GM23338 (cell line): Measurements from ENCODE around the gene GSN. TPM values are rescaled to one million over a fixed set of nuclear protein-coding genes. Genes with fewer than 3 reads are reported as not detected.
A peak's percentile ranks its signal among the peaks of the same experiment; 100 is the strongest.

ENCODE experiments used
- ATAC-seq: fragments of 200-7000 bp; cut with Tn5 transposase; 3 replicates; pipeline ENCODE4 v1.9.1; 2020
- DNase-seq: peaks from one replicate; pipeline ENCODE4 v3.0.0-alpha.2; 2015; ENCODE audit warnings: low spot score
- H2AFZ ChIP-seq: fragments of 200-600 bp; sonication (generic); 2 replicates; pipeline ENCODE4 v1.8.0; 2016; ENCODE audit warnings: antibody characterized with exemption, mild to moderate bottlenecking, moderate library complexity
- H3F3A ChIP-seq: fragments of 200-600 bp; sonication (generic); replicated peaks from 2 replicates; pipeline ENCODE4 v1.8.0; 2017; ENCODE audit warnings: antibody characterized with exemption, mixed run types, low read depth
- H3K27ac ChIP-seq: fragments of 200-600 bp; sonication (generic); 2 replicates; pipeline ENCODE4 v1.6.1; 2016; ENCODE audit warnings: low read depth
- H3K27me3 ChIP-seq: fragments of 200-600 bp; sonication (generic); 2 replicates; pipeline ENCODE4 v1.8.0; 2016; ENCODE audit warnings: mild to moderate bottlenecking, mixed run types, moderate library complexity; ENCODE audit not compliant: insufficient read depth
- H3K36me3 ChIP-seq: fragments of 200-600 bp; sonication (generic); 2 replicates; pipeline ENCODE4 v1.8.0; 2016; ENCODE audit warnings: mild to moderate bottlenecking; ENCODE audit not compliant: insufficient read depth
- H3K4me1 ChIP-seq: fragments of 200-600 bp; sonication (generic); 2 replicates; pipeline ENCODE4 v1.8.0; 2016; ENCODE audit warnings: mild to moderate bottlenecking, moderate library complexity; ENCODE audit not compliant: insufficient read depth
- H3K4me2 ChIP-seq: fragments of 200-600 bp; sonication (generic); 2 replicates; pipeline ENCODE4 v1.7.1; 2017; ENCODE audit warnings: mixed run types
- H3K4me3 ChIP-seq: fragments of 200-600 bp; sonication (generic); 2 replicates; pipeline ENCODE4 v1.6.1; 2016; ENCODE audit warnings: mixed run types
- H3K79me2 ChIP-seq: fragments of 200-600 bp; sonication (generic); replicated peaks from 2 replicates; pipeline ENCODE4 v1.8.0; 2017; ENCODE audit warnings: mild to moderate bottlenecking; ENCODE audit not compliant: insufficient read depth
- H3K9me2 ChIP-seq: fragments of 200-600 bp; sonication (generic); 2 replicates; pipeline ENCODE4 v1.8.0; 2017; ENCODE audit not compliant: insufficient read depth
- H4K20me1 ChIP-seq: fragments of 200-600 bp; sonication (generic); replicated peaks from 2 replicates; pipeline ENCODE4 v1.8.0; 2017; ENCODE audit warnings: mild to moderate bottlenecking; ENCODE audit not compliant: insufficient read depth
- H3K27ac Mint-ChIP-seq: 2 replicates; pipeline ENCODE4 v1.8.0; 2020; ENCODE audit warnings: inconsistent platforms, mild to moderate bottlenecking, moderate library complexity, mixed read lengths
- H3K27me3 Mint-ChIP-seq: 3 replicates; pipeline ENCODE4 v1.8.0; 2022; ENCODE audit warnings: low read depth, mild to moderate bottlenecking, moderate library complexity, mixed read lengths, inconsistent platforms; ENCODE audit not compliant: insufficient read depth, poor library complexity
- H3K36me3 Mint-ChIP-seq: 3 replicates; pipeline ENCODE4 v1.8.0; 2021; ENCODE audit warnings: low read depth, mild to moderate bottlenecking, inconsistent platforms, moderate library complexity, mixed read lengths
- H3K4me1 Mint-ChIP-seq: 3 replicates; pipeline ENCODE4 v1.8.0; 2020; ENCODE audit warnings: mild to moderate bottlenecking, inconsistent platforms, mixed read lengths
- H3K4me3 Mint-ChIP-seq: 3 replicates; pipeline ENCODE4 v1.8.0; 2021; ENCODE audit warnings: moderate library complexity, mild to moderate bottlenecking, inconsistent platforms, mixed read lengths
- H3K9me3 Mint-ChIP-seq: 3 replicates; pipeline ENCODE4 v1.8.0; 2020; ENCODE audit warnings: moderate library complexity, mild to moderate bottlenecking, inconsistent platforms, mixed read lengths
- CREB1 ChIP-seq: fragments of 250-450 bp; sonication (Bioruptor Pico); IDR thresholded peaks from 2 replicates; pipeline ENCODE4 v1.5.0; 2020; ENCODE audit warnings: low read depth, mild to moderate bottlenecking, moderate library complexity
- ETS1 ChIP-seq: IDR thresholded peaks from 2 replicates; pipeline ENCODE4 v1.6.1; 2016; ENCODE audit warnings: antibody characterized with exemption
- EZH2 ChIP-seq: fragments of 200-600 bp; sonication (generic); IDR thresholded peaks from one replicate; pipeline ENCODE4 v1.8.0; 2017; ENCODE audit warnings: antibody characterized with exemption, mild to moderate bottlenecking, low read depth; ENCODE audit not compliant: unreplicated experiment
- EZH2phosphoT487 ChIP-seq: fragments of 200-600 bp; sonication (generic); IDR thresholded peaks from one replicate; pipeline ENCODE4 v1.8.1; 2018; ENCODE audit warnings: antibody characterized with exemption; ENCODE audit not compliant: unreplicated experiment
- NANOG ChIP-seq: IDR thresholded peaks from 2 replicates; pipeline ENCODE4 v1.6.1; 2016; ENCODE audit warnings: antibody characterized with exemption, borderline replicate concordance
- REST ChIP-seq: IDR thresholded peaks from one replicate; pipeline ENCODE4 v1.6.1; 2018; ENCODE audit warnings: antibody characterized with exemption; ENCODE audit not compliant: unreplicated experiment
- STAT1 ChIP-seq: IDR thresholded peaks from one replicate; pipeline ENCODE4 v1.6.1; 2016; ENCODE audit warnings: antibody characterized with exemption; ENCODE audit not compliant: unreplicated experiment
- ZNF114 ChIP-seq: fragments of 250-450 bp; sonication (Bioruptor Pico); IDR thresholded peaks from 2 replicates; pipeline ENCODE4 v1.5.0; 2020; ENCODE audit warnings: mild to moderate bottlenecking, moderate library complexity
- ZNF331 ChIP-seq: fragments of 250-450 bp; sonication (Bioruptor Pico); IDR thresholded peaks from 2 replicates; pipeline ENCODE4 v1.5.0; 2020; ENCODE audit warnings: low read depth, mild to moderate bottlenecking, moderate library complexity
- polyA plus RNA-seq: library from polyadenylated mRNA; unstranded; fragments of >200 nt; fragmentation: Nextera tagmentation; extraction: Ambion mirVana; gene quantifications from 2 replicates; pipeline ENCODE4 v1.2.1, GENCODE V29; 2016
- total RNA-seq: library from RNA; depleted of rRNA; stranded (reverse); fragments of >200 nt; shearing (Covaris generic); gene quantifications from 2 replicates; pipeline ENCODE4 v1.2.3, GENCODE V29; 2014
- TF ChIP-seq, protein P1 (sequence below), 2 experiments: fragments of 200-600 bp in 1 of 2; sonication (generic) in 1 of 2; conservative IDR thresholded peaks; 2 replicates each; pipeline versions ENCODE4 v1.5.1 to v1.6.1; 2016 to 2017; ENCODE audit warnings: antibody characterized with exemption in 2 of 2, low read depth in 2 of 2, mild to moderate bottlenecking in 2 of 2, moderate library complexity in 1 of 2
- TF ChIP-seq, protein P2 (sequence below): fragments of 250-450 bp; sonication (Bioruptor Pico); IDR thresholded peaks from 2 replicates; pipeline ENCODE4 v1.5.0; 2020; ENCODE audit warnings: mild to moderate bottlenecking, moderate library complexity

GSN gene
- total and polyA plus RNA-seq, 2 experiments from 2014 or later: 30.2 to 85.7 TPM

DNA sequence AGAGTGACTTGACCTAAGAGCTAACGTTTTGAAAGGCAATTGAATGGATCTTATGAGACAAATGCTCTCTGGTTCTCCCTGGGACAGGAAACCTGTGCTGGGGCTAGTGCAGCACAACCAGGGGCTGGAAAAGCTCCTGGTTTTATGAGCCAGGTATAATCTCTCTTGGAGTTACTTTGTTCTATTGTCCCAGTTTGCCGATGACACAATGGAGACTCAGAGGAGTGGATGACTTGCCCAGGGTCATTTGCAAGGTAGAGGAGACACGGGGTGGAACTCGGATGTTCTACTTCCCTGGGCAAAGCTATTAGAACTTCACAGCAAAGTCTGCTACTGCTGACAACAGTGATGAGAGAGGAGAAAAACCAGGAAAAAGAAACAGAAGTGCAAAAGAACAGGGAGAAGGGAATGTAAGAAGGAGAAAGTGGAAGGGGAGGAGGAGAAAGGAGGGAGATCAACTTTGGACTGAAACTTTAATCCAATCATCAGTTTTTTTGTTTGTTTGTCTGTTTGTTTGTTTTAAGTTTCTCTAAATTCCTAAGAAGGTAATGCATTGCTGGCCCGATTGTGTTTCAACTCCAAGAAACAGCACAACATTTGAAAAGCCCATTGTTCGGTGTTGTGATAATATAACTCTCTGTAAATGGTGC, 7.4 kb upstream of the GSN start:
- TF ChIP-seq ZNF114 (CRISPR knock-in tag) (no peak), REST (no peak), EZH2phosphoT487 (no peak), STAT1 (no peak), EZH2 (no peak), NANOG (no peak), ETS1 (no peak), CREB1 (CRISPR knock-in tag) (no peak), ZNF331 (CRISPR knock-in tag) (no peak)
- TF ChIP-seq, protein P1, sequence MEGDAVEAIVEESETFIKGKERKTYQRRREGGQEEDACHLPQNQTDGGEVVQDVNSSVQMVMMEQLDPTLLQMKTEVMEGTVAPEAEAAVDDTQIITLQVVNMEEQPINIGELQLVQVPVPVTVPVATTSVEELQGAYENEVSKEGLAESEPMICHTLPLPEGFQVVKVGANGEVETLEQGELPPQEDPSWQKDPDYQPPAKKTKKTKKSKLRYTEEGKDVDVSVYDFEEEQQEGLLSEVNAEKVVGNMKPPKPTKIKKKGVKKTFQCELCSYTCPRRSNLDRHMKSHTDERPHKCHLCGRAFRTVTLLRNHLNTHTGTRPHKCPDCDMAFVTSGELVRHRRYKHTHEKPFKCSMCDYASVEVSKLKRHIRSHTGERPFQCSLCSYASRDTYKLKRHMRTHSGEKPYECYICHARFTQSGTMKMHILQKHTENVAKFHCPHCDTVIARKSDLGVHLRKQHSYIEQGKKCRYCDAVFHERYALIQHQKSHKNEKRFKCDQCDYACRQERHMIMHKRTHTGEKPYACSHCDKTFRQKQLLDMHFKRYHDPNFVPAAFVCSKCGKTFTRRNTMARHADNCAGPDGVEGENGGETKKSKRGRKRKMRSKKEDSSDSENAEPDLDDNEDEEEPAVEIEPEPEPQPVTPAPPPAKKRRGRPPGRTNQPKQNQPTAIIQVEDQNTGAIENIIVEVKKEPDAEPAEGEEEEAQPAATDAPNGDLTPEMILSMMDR (conservative IDR thresholded peaks at IDR 0.05; ENCODE audit: low read depth in 2 of 2): no peak
- TF ChIP-seq, protein P2, sequence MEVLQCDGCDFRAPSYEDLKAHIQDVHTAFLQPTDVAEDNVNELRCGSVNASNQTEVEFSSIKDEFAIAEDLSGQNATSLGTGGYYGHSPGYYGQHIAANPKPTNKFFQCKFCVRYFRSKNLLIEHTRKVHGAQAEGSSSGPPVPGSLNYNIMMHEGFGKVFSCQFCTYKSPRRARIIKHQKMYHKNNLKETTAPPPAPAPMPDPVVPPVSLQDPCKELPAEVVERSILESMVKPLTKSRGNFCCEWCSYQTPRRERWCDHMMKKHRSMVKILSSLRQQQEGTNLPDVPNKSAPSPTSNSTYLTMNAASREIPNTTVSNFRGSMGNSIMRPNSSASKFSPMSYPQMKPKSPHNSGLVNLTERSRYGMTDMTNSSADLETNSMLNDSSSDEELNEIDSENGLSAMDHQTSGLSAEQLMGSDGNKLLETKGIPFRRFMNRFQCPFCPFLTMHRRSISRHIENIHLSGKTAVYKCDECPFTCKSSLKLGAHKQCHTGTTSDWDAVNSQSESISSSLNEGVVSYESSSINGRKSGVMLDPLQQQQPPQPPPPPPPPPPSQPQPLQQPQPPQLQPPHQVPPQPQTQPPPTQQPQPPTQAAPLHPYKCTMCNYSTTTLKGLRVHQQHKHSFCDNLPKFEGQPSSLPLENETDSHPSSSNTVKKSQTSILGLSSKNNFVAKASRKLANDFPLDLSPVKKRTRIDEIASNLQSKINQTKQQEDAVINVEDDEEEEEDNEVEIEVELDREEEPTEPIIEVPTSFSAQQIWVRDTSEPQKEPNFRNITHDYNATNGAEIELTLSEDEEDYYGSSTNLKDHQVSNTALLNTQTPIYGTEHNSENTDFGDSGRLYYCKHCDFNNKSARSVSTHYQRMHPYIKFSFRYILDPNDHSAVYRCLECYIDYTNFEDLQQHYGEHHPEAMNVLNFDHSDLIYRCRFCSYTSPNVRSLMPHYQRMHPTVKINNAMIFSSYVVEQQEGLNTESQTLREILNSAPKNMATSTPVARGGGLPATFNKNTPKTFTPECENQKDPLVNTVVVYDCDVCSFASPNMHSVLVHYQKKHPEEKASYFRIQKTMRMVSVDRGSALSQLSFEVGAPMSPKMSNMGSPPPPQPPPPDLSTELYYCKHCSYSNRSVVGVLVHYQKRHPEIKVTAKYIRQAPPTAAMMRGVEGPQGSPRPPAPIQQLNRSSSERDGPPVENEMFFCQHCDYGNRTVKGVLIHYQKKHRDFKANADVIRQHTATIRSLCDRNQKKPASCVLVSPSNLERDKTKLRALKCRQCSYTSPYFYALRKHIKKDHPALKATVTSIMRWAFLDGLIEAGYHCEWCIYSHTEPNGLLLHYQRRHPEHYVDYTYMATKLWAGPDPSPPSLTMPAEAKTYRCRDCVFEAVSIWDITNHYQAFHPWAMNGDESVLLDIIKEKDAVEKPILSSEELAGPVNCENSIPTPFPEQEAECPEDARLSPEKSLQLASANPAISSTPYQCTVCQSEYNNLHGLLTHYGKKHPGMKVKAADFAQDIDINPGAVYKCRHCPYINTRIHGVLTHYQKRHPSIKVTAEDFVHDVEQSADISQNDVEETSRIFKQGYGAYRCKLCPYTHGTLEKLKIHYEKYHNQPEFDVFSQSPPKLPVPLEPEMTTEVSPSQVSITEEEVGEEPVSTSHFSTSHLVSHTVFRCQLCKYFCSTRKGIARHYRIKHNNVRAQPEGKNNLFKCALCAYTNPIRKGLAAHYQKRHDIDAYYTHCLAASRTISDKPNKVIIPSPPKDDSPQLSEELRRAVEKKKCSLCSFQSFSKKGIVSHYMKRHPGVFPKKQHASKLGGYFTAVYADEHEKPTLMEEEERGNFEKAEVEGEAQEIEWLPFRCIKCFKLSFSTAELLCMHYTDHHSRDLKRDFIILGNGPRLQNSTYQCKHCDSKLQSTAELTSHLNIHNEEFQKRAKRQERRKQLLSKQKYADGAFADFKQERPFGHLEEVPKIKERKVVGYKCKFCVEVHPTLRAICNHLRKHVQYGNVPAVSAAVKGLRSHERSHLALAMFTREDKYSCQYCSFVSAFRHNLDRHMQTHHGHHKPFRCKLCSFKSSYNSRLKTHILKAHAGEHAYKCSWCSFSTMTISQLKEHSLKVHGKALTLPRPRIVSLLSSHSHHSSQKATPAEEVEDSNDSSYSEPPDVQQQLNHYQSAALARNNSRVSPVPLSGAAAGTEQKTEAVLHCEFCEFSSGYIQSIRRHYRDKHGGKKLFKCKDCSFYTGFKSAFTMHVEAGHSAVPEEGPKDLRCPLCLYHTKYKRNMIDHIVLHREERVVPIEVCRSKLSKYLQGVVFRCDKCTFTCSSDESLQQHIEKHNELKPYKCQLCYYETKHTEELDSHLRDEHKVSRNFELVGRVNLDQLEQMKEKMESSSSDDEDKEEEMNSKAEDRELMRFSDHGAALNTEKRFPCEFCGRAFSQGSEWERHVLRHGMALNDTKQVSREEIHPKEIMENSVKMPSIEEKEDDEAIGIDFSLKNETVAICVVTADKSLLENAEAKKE: no peak
- Histone ChIP-seq H2AFZ (no peak overlapping the region), H3F3A (no peaks in the 10 kb centered on the region), H3K9me2 (no peaks in the 10 kb centered on the region), H4K20me1 (no peaks in the 10 kb centered on the region), H3K4me2 (peak overlapping the region; percentile 37; the same call in 1 of the 2 replicates), H3K27me3 (peaks cover 18% of the 10 kb centered on the region), H3K4me1 (peaks cover 23% of the 10 kb centered on the region), H3K79me2 (no peaks in the 10 kb centered on the region), H3K36me3 (no peaks in the 10 kb centered on the region), H3K27ac (no peak overlapping the region), H3K4me3 (no peak overlapping the region)
- DNase-seq: no peak
- no peaks in the 10 kb centered on the region; the same call in 2 of the 3 replicates for H3K9me3 Mint-ChIP-seq
- no peak for ATAC-seq
- no peak overlapping the region for H3K27ac Mint-ChIP-seq
- H3K36me3 Mint-ChIP-seq: no peaks in the 10 kb centered on the region
- peaks cover 28% of the 10 kb centered on the region for H3K4me1 Mint-ChIP-seq
- peaks cover 4% of the 10 kb centered on the region for H3K27me3 Mint-ChIP-seq
- no peak overlapping the region for H3K4me3 Mint-ChIP-seq
